Measurements from ENCODE around the gene TBC1D14. TPM values are rescaled to one million over a fixed set of nuclear protein-coding genes. Genes with fewer than 3 reads are reported as not detected.

Gene TBC1D14
- total and polyA plus RNA-seq, 11 donors = 9.8 to 51.0 (median 34.3) TPM

DNA sequence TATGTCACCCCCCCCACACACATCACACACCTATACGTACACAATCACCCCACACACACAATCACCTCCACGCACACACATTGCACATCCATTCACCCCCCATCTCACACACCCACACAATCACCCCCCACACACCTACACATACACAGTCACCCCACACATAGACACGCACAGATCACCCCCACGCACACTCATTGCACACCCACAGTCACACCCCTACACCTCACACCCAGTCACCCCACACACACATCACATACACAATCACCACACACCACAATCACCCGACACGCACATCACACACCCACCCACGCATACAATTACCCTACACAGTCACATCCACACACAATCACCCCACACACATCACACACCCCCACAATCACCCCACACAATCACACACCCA is 117.7 kb downstream of the TBC1D14 start:
- Histone ChIP-seq H3K9me3 (no peaks in the 10 kb centered on the region), H3K27ac (no peak overlapping the region), H3K27me3 (no peaks in the 10 kb centered on the region), H3K36me3 (peaks cover 0 to 87% (median 70%) of the 10 kb centered on the region in 9 donors), H3K4me1 (no peaks in the 10 kb centered on the region), H3K4me3 (no peak overlapping the region)
- DNase-seq (no peak), ATAC-seq (no peak)
- TF ChIP-seq, protein P1, sequence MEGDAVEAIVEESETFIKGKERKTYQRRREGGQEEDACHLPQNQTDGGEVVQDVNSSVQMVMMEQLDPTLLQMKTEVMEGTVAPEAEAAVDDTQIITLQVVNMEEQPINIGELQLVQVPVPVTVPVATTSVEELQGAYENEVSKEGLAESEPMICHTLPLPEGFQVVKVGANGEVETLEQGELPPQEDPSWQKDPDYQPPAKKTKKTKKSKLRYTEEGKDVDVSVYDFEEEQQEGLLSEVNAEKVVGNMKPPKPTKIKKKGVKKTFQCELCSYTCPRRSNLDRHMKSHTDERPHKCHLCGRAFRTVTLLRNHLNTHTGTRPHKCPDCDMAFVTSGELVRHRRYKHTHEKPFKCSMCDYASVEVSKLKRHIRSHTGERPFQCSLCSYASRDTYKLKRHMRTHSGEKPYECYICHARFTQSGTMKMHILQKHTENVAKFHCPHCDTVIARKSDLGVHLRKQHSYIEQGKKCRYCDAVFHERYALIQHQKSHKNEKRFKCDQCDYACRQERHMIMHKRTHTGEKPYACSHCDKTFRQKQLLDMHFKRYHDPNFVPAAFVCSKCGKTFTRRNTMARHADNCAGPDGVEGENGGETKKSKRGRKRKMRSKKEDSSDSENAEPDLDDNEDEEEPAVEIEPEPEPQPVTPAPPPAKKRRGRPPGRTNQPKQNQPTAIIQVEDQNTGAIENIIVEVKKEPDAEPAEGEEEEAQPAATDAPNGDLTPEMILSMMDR (IDR thresholded peaks at IDR 0.05) = no peak
- no peak for TF ChIP-seq POLR2A (IDR thresholded peaks at IDR 0.05)
- intact Hi-C loops (cut with DNase I) = no loop called here
- WGBS, 4 donors = 96 to 99% (median 97%) methylated on average over 7 of the region's 7 CpGs

DNA sequence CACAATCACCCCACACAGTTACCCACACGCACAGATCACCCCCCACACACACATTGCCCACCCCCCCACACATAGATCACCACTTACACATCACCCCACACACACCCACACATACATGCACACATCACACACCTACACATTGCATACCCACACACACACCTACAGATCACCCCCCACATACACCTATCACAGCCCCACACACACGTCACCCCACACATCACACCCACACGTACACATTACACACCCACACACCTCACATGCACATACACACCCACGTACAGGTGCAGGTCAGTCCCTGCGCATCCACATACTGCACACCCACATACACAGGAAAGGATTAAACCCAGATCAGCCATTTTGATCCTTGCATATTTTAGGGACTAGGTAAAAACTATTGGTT is 118.3 kb downstream of the TBC1D14 start:
- DNase-seq (no peak), ATAC-seq (no peak)
- peaks cover 0 to 87% (median 73%) of the 10 kb centered on the region in 9 donors for H3K36me3 ChIP-seq
- 79 to 92% (median 91%) methylated on average over 5 of the region's 5 CpGs for WGBS, 4 donors
- H3K4me1 ChIP-seq = no peaks in the 10 kb centered on the region
- TF ChIP-seq POLR2A (IDR thresholded peaks at IDR 0.05) = no peak
- TF ChIP-seq, protein P1 (IDR thresholded peaks at IDR 0.05) = no peak
- H3K9me3 ChIP-seq = no peaks in the 10 kb centered on the region
- no peak overlapping the region for H3K4me3 ChIP-seq
- H3K27me3 ChIP-seq = no peaks in the 10 kb centered on the region
- intact Hi-C loops (cut with DNase I) = no loop called here
- H3K27ac ChIP-seq = no peak overlapping the region

DNA sequence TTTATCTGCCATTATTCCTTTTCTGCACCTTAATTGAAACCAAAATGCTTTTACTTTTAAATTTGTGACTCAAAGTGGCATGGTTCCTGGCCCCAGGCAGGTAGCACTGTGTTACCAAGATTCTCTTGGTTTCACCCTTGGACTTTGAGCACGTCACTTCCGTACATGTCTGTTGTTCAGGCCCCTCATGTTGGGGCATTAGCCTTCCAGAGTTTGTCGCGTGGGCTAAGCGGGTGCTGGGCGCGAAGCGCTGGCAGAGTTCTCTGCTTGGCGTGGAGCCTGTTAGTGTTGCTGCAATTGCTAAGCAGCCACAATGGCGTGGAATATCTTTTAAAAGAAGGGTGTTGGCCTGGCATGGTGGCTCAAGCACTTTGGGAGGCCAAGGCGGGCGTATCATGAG is 119.6 kb downstream of the TBC1D14 start:
- intact Hi-C loops (cut with DNase I) = no loop called here
- H3K27me3 ChIP-seq = no peaks in the 10 kb centered on the region
- no peak overlapping the region for H3K27ac ChIP-seq
- H3K4me3 ChIP-seq = no peak overlapping the region
- H3K36me3 ChIP-seq = peaks cover 0 to 75% (median 63%) of the 10 kb centered on the region in 9 donors
- H3K9me3 ChIP-seq = no peaks in the 10 kb centered on the region
- no peak for DNase-seq
- TF ChIP-seq, protein P1 (IDR thresholded peaks at IDR 0.05) = no peak
- TF ChIP-seq POLR2A (IDR thresholded peaks at IDR 0.05) = no peak
- no peaks in the 10 kb centered on the region for H3K4me1 ChIP-seq
- 94 to 97% (median 96%) methylated on average over 12 of the region's 12 CpGs for WGBS, 4 donors
- ATAC-seq = no peak

DNA sequence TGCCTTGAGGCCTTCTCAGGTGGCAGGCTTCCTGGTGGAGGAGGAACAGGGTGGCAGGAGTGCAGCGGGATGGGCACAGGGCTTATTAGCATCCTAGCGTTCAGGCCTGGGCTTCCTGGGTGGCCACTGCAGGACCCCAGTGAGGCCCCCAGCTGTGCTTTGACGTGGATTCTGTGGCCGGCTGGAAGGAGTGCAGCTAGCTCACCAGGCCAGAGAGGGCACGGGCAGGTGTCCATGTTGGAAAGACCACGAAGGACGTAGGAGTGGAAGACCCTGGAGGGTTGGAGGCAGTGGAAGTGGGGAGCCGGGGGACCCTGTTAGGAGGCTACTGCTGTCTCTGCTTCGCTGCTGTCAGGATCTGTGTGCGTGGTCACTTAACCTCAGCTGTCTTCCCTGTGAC is 120.3 kb downstream of the TBC1D14 start:
- Histone ChIP-seq H3K36me3 (peaks cover 0 to 68% (median 59%) of the 10 kb centered on the region in 9 donors), H3K4me1 (peaks cover 0 to 4% (median 0%) of the 10 kb centered on the region in 12 donors), H3K27me3 (no peaks in the 10 kb centered on the region), H3K9me3 (no peaks in the 10 kb centered on the region), H3K27ac (no peak overlapping the region), H3K4me3 (no peak overlapping the region)
- 94 to 97% (median 95%) methylated on average over 9 to 10 of the region's 10 CpGs for WGBS, 4 donors
- no peak for ATAC-seq
- DNase-seq = no peak
- TF ChIP-seq, protein P1 (IDR thresholded peaks at IDR 0.05) = no peak
- no peak for TF ChIP-seq POLR2A (IDR thresholded peaks at IDR 0.05)
- intact Hi-C loops (cut with DNase I) = no loop called here

Data from heart left ventricle (tissue), 16 donors.